ENCODE data around the gene JKAMP. TPM values are rescaled to one million over a fixed set of nuclear protein-coding genes. Genes with fewer than 3 reads are reported as not detected.
A peak's percentile ranks its signal among the peaks of the same experiment; 100 is the strongest.
"Not testable (repeated sequence)": the region's sequence is repeated elsewhere in the genome, so short reads cannot be mapped to it uniquely, and the experiment has no call there.

JKAMP gene, protein sequence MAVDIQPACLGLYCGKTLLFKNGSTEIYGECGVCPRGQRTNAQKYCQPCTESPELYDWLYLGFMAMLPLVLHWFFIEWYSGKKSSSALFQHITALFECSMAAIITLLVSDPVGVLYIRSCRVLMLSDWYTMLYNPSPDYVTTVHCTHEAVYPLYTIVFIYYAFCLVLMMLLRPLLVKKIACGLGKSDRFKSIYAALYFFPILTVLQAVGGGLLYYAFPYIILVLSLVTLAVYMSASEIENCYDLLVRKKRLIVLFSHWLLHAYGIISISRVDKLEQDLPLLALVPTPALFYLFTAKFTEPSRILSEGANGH
- total RNA-seq, result 32.0 TPM
- 51.3 TPM for polyA plus RNA-seq
- long read RNA-seq, donor 1, partial matches to known transcripts, result 0 of 1 reads
- long read RNA-seq, donor 1, other reads (novel, unspliced or antisense), result 0 of 1 reads
- long read RNA-seq, donor 2, result 0 reads
- long read RNA-seq, donor 3, transcript JKAMP-201 (7 exons, 1,726 nt), result major isoform, 17 of 31 reads
- long read RNA-seq, donor 3, transcript JKAMP-203 (7 exons, 1,636 nt), result minor isoform, 7 of 31 reads
- long read RNA-seq, donor 3, transcript JKAMP-214 (6 exons, 2,302 nt), result minor isoform, 5 of 31 reads
- long read RNA-seq, donor 3, partial matches to known transcripts, result 0 of 31 reads
- long read RNA-seq, donor 3, other reads (novel, unspliced or antisense), result 0 of 31 reads
- long read RNA-seq, donor 4, transcript JKAMP-201 (7 exons, 1,726 nt), result major isoform, 5 of 10 reads
- long read RNA-seq, donor 4, partial matches to known transcripts, result 0 of 10 reads
- long read RNA-seq, donor 4, other reads (novel, unspliced or antisense), result 0 of 10 reads
- long read RNA-seq, donor 5, transcript JKAMP-203 (7 exons, 1,636 nt), result minor isoform, 5 of 42 reads
- long read RNA-seq, donor 5, transcript JKAMP-201 (7 exons, 1,726 nt), result major isoform, 22 of 42 reads
- long read RNA-seq, donor 5, transcript JKAMP-214 (6 exons, 2,302 nt), result minor isoform, 8 of 42 reads
- long read RNA-seq, donor 5, transcript JKAMP-205 (2 exons, 569 nt), result minor isoform, 5 of 42 reads
- long read RNA-seq, donor 5, partial matches to known transcripts, result 0 of 42 reads
- long read RNA-seq, donor 5, other reads (novel, unspliced or antisense), result 0 of 42 reads
- long read RNA-seq, donor 6, transcript JKAMP-201 (7 exons, 1,726 nt), result major isoform, 11 of 18 reads
- long read RNA-seq, donor 6, partial matches to known transcripts, result 0 of 18 reads
- long read RNA-seq, donor 6, other reads (novel, unspliced or antisense), result 0 of 18 reads
- long read RNA-seq, donor 7, transcript JKAMP-201 (7 exons, 1,726 nt), result major isoform, 7 of 19 reads
- long read RNA-seq, donor 7, partial matches to known transcripts, result 0 of 19 reads
- long read RNA-seq, donor 7, other reads (novel, unspliced or antisense), result 0 of 19 reads
- long read RNA-seq, donor 8, partial matches to known transcripts, result 0 of 5 reads
- long read RNA-seq, donor 8, other reads (novel, unspliced or antisense), result 0 of 5 reads
- long read RNA-seq, donor 9, partial matches to known transcripts, result 0 of 8 reads
- long read RNA-seq, donor 9, other reads (novel, unspliced or antisense), result 0 of 8 reads
- long read RNA-seq, donor 10, transcript JKAMP-201 (7 exons, 1,726 nt), result major isoform, 12 of 18 reads
- long read RNA-seq, donor 10, partial matches to known transcripts, result 0 of 18 reads
- long read RNA-seq, donor 10, other reads (novel, unspliced or antisense), result 0 of 18 reads

DNA sequence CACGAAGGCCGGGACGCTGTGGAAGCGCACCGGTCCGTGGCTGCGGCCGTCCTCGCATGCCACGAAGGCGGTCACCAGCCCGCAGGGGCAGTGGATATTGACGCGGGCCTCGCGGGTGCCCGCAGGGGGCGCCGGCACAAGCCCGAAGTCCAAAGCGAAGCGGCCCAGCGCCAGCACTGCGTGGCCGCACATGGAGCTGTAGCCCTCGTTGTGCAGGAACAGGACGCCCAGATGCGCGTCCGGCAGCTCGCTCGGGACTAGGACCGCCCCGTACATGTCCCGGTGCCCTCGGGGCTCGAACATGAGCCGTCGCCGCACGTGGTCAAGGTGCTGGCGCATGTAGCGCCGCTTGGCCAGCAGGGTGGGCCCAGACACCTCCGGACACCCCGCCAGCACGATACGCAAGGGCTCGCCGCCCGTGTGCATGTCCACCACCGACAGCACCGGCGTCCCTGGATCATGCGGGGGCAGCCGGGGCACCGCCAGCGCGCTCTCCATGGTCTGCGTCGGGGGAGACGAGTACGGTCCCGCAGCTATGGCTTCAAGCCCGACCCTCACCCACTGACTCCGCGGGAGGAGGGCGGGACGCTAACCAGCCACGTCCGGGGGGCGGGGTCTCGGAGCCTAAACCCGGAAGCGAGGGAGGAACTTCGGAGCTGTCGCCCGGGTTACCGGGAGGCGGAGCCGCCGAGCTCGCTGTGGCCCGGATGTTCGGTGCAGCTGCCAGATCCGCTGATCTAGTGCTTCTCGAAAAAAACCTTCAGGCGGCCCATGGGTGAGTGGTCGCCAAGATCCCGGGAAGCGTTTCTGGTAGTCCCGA is at the start of gene JKAMP, which contains the start of gene L3HYPDH:
JKAMP (plus strand) TSS at position 699 of the 820 bp plus-strand sequence; CDS start at position 772, 73 bp downstream.
L3HYPDH (minus strand) TSS at position 590 of the 820 bp plus-strand sequence; CDS start at position 498, 92 bp downstream.
- Histone ChIP-seq H3K27ac (ENCODE audit: low read depth in 1 of 2, low read length in 1 of 2) (peak within 1 kb of the TSS; percentile 82 to 88), H3K4me3 (ENCODE audit: low read length in 2 of 2) (peak within 1 kb of the TSS; percentile 76 to 94), H3K27me3 (ENCODE audit: control insufficient read depth in 2 of 2, insufficient read depth in 1 of 2, low read length in 1 of 2) (no peaks in the 10 kb centered on the region), H3K36me3 (ENCODE audit: control insufficient read depth in 2 of 2, insufficient read depth in 2 of 2, low read length in 1 of 2) (peaks cover 0 to 11% of the 10 kb centered on the region in 2 donors), H3K9me3 (ENCODE audit: control insufficient read depth in 2 of 2, insufficient read depth in 1 of 2, low read length in 1 of 2) (no peaks in the 10 kb centered on the region), H3K4me1 (ENCODE audit: control insufficient read depth in 2 of 2, insufficient read depth in 2 of 2, low read length in 2 of 2) (peaks cover 11 to 16% of the 10 kb centered on the region in 2 donors)
- whole genome bisulfite sequencing, result under 1% methylated on average over 92 of the region's 92 CpGs
- peak; percentile 87 to 98 (median 95) for DNase-seq (ENCODE audit: low read depth in 6 of 9, low spot score in 9 of 9)

DNA sequence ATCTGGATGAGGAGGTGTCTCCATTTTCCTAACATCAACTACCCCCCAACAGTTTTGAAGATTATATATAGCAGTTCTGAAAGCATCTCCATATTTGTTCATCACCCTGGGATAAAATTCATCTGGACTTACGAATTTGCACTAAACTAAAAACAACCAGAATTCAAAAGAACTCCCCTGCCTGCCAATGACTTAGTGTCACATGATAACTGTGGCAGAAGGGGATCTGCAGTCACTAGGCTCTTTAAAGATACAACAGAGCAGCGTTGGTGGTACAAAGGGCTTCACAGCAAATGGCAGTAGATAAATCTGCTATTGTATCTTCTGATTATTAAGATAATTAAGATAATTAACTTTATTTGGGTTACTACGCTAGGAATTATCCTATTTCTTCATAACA is 49.2 kb upstream of the JKAMP start:
- no peak overlapping the region for H3K27ac ChIP-seq (ENCODE audit: low read depth in 1 of 2, low read length in 1 of 2)
- no peaks in the 10 kb centered on the region for H3K9me3 ChIP-seq (ENCODE audit: control insufficient read depth in 2 of 2, insufficient read depth in 1 of 2, low read length in 1 of 2)
- H3K4me1 ChIP-seq (ENCODE audit: control insufficient read depth in 2 of 2, insufficient read depth in 2 of 2, low read length in 2 of 2), result no peaks in the 10 kb centered on the region
- no peak overlapping the region for H3K4me3 ChIP-seq (ENCODE audit: low read length in 2 of 2)
- DNase-seq (ENCODE audit: low read depth in 6 of 9, low spot score in 9 of 9), result no peak
- H3K27me3 ChIP-seq (ENCODE audit: control insufficient read depth in 2 of 2, insufficient read depth in 1 of 2, low read length in 1 of 2), result no peaks in the 10 kb centered on the region
- 97% methylated on average over 3 of the region's 3 CpGs for WGBS
- no peaks in the 10 kb centered on the region for H3K36me3 ChIP-seq (ENCODE audit: control insufficient read depth in 2 of 2, insufficient read depth in 2 of 2, low read length in 1 of 2)

DNA sequence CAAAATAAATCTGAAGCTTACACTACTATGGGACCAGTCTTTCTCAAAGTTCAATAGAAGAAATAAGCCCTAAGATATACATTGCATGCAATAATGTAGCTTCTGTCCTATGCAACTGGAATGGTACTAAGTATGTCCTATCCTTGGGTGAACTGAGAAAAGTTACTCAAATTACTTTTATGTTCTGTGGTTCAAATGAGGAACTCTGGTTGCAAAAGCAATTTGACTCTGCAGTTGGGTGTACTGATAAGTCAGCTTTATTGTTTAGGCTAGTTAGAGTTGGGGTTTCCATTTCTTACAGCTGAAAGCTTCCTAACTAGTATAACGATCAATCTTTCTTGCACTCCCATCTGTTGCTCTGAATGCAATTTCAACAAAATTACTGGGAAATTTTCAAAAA is 48.3 kb upstream of the JKAMP start:
- Histone ChIP-seq H3K27me3 (ENCODE audit: control insufficient read depth in 2 of 2, insufficient read depth in 1 of 2, low read length in 1 of 2) (no peaks in the 10 kb centered on the region), H3K4me1 (ENCODE audit: control insufficient read depth in 2 of 2, insufficient read depth in 2 of 2, low read length in 2 of 2) (no peaks in the 10 kb centered on the region), H3K4me3 (ENCODE audit: low read length in 2 of 2) (no peak overlapping the region), H3K27ac (ENCODE audit: low read depth in 1 of 2, low read length in 1 of 2) (no peak overlapping the region), H3K9me3 (ENCODE audit: control insufficient read depth in 2 of 2, insufficient read depth in 1 of 2, low read length in 1 of 2) (no peaks in the 10 kb centered on the region), H3K36me3 (ENCODE audit: control insufficient read depth in 2 of 2, insufficient read depth in 2 of 2, low read length in 1 of 2) (no peaks in the 10 kb centered on the region)
- 97% methylated on average over 1 of the region's 1 CpG for WGBS
- no peak for DNase-seq (ENCODE audit: low read depth in 6 of 9, low spot score in 9 of 9)

DNA sequence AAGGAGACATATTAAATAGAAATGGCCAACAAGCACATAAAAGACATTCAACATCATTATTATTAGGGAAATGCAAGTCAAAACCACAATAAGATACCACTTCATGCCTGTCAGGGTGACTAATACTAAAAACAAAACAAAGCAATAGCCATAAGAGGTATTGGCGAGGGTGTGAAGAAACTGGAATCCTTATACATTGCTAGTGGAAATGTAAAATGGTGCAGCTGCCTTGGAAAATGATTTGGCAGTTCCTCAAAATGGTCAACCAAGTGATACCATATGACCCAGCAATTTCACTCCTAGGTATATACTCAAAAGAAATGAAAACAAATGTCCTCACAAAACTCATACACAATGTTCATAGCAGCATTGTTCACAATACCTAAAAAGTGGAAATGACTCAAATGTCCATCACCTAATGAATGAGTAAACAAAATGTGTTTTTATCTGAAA is 46.1 kb upstream of the JKAMP start:
- no peaks in the 10 kb centered on the region for H3K4me1 ChIP-seq (ENCODE audit: control insufficient read depth in 2 of 2, insufficient read depth in 2 of 2, low read length in 2 of 2)
- DNase-seq (ENCODE audit: low read depth in 6 of 9, low spot score in 9 of 9), result no peak
- no peak overlapping the region for H3K27ac ChIP-seq (ENCODE audit: low read depth in 1 of 2, low read length in 1 of 2)
- H3K27me3 ChIP-seq (ENCODE audit: control insufficient read depth in 2 of 2, insufficient read depth in 1 of 2, low read length in 1 of 2), result no peaks in the 10 kb centered on the region
- no peaks in the 10 kb centered on the region for H3K36me3 ChIP-seq (ENCODE audit: control insufficient read depth in 2 of 2, insufficient read depth in 2 of 2, low read length in 1 of 2)
- no peaks in the 10 kb centered on the region for H3K9me3 ChIP-seq (ENCODE audit: control insufficient read depth in 2 of 2, insufficient read depth in 1 of 2, low read length in 1 of 2)
- no peak overlapping the region for H3K4me3 ChIP-seq (ENCODE audit: low read length in 2 of 2)
- 93% methylated on average over 1 of the region's 1 CpG for WGBS

DNA sequence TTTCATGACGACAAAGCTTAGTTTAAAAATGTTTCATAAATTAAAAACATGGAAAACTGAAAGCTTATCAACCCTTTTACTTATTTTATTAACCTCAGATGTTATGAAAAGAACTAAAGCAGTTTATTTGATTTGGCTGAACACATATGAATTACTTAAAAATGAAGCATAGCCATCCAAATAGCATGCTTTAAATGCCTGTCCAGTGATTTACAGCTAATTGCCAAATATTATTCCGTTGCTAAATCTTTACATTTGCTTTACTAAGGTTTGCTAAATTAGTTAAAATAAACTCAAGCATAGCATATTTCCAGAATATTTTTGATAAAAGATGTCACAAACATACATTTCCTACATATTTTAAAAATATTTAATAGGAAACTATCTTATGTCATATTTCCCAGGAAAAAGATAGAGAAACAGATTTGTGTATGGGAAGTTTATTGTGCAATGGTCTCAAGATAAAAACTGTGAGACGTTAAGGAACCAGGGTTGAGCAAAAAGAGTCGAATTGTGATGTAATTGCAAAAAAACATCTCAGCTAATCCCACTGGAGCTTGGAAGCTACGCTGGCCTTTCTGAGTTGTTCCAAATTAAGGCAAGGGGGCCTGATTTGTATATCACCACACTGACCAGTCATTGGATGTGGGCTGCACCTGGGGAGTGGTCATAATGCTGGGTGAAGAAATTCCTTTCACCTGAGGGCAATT is 44.9 kb upstream of the JKAMP start:
- Histone ChIP-seq H3K9me3 (ENCODE audit: control insufficient read depth in 2 of 2, insufficient read depth in 1 of 2, low read length in 1 of 2) (no peaks in the 10 kb centered on the region), H3K4me3 (ENCODE audit: low read length in 2 of 2) (no peak overlapping the region), H3K4me1 (ENCODE audit: control insufficient read depth in 2 of 2, insufficient read depth in 2 of 2, low read length in 2 of 2) (no peaks in the 10 kb centered on the region), H3K27ac (ENCODE audit: low read depth in 1 of 2, low read length in 1 of 2) (no peak overlapping the region), H3K27me3 (ENCODE audit: control insufficient read depth in 2 of 2, insufficient read depth in 1 of 2, low read length in 1 of 2) (no peaks in the 10 kb centered on the region), H3K36me3 (ENCODE audit: control insufficient read depth in 2 of 2, insufficient read depth in 2 of 2, low read length in 1 of 2) (no peaks in the 10 kb centered on the region)
- 94% methylated on average over 5 of the region's 5 CpGs for WGBS
- DNase-seq (ENCODE audit: low read depth in 6 of 9, low spot score in 9 of 9), result no peak

DNA sequence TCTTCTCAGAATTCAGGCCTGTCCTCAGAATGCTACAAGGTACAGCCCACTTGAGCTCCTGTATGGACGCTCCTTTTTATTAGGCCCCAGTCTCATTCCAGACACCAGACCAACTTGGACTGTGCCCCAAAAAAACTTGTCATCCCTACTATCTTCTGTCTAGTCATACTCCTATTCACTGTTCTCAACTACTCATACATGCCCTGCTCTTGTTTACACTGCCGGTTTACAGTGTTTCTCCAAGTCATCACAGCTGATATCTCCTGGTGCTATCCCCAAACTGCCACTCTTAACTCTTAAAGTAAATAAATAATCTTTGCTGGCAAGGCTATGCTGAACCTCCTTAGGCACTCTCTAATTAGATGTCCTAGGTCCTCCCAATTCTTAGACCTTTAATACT is 35.6 kb upstream of the JKAMP start:
- not testable (repeated sequence) for H3K27me3 ChIP-seq (ENCODE audit: control insufficient read depth in 2 of 2, insufficient read depth in 1 of 2, low read length in 1 of 2); H3K4me3 ChIP-seq (ENCODE audit: low read length in 2 of 2); H3K4me1 ChIP-seq (ENCODE audit: control insufficient read depth in 2 of 2, insufficient read depth in 2 of 2, low read length in 2 of 2); H3K36me3 ChIP-seq (ENCODE audit: control insufficient read depth in 2 of 2, insufficient read depth in 2 of 2, low read length in 1 of 2); H3K9me3 ChIP-seq (ENCODE audit: control insufficient read depth in 2 of 2, insufficient read depth in 1 of 2, low read length in 1 of 2); H3K27ac ChIP-seq (ENCODE audit: low read depth in 1 of 2, low read length in 1 of 2); DNase-seq (ENCODE audit: low read depth in 6 of 9, low spot score in 9 of 9)
- WGBS, result 90% methylated on average over 2 of the region's 2 CpGs

DNA sequence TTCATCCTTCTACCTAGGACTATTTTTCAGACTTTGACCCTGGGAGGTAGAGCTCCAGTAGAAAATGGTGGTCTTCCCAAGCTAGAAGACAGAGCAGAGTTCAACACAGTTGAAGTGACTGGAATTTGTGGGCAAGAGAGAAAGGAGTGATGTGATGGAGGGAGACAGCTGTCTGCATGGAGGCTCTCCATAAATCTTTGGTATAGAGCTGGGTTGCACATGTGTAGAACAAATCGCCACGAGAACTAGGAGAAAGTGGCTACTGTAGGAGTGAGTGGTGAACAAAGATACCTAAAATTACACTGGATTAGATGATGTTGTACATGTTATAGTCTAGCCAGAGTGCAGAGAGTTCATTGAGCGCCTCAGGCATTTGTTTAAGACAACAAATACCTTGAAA is 33.6 kb upstream of the JKAMP start:
- no peak overlapping the region for H3K27ac ChIP-seq (ENCODE audit: low read depth in 1 of 2, low read length in 1 of 2)
- no peak for DNase-seq (ENCODE audit: low read depth in 6 of 9, low spot score in 9 of 9)
- no peaks in the 10 kb centered on the region for H3K36me3 ChIP-seq (ENCODE audit: control insufficient read depth in 2 of 2, insufficient read depth in 2 of 2, low read length in 1 of 2)
- H3K4me1 ChIP-seq (ENCODE audit: control insufficient read depth in 2 of 2, insufficient read depth in 2 of 2, low read length in 2 of 2), result no peaks in the 10 kb centered on the region
- H3K27me3 ChIP-seq (ENCODE audit: control insufficient read depth in 2 of 2, insufficient read depth in 1 of 2, low read length in 1 of 2), result no peaks in the 10 kb centered on the region
- no peaks in the 10 kb centered on the region for H3K9me3 ChIP-seq (ENCODE audit: control insufficient read depth in 2 of 2, insufficient read depth in 1 of 2, low read length in 1 of 2)
- WGBS, result 98% methylated on average over 3 of the region's 3 CpGs
- H3K4me3 ChIP-seq (ENCODE audit: low read length in 2 of 2), result no peak overlapping the region

Measured in thymus (tissue), 14 donors.